PC-3 (cell line): ENCODE measurements around the gene ATG13.

Experiments used
- CTCF ChIP-seq: fragments of 300-600 bp; sonication (generic); conservative IDR thresholded peaks from 2 replicates; pipeline ENCODE4 v1.5.1; 2017; ENCODE audit warnings: antibody characterized with exemption, low read depth, mild to moderate bottlenecking, low read length
- EZH2 ChIP-seq: fragments of 300-600 bp; sonication (generic); IDR thresholded peaks from one replicate; pipeline ENCODE4 v1.6.1; 2017; ENCODE audit warnings: antibody characterized with exemption, mild to moderate bottlenecking, low read length; ENCODE audit not compliant: unreplicated experiment
- EZH2phosphoT487 ChIP-seq: fragments of 300-600 bp; sonication (generic); IDR thresholded peaks from 2 replicates; pipeline ENCODE4 v1.6.1; 2018; ENCODE audit warnings: mild to moderate bottlenecking, antibody characterized with exemption, low read length, borderline replicate concordance

GRCh38 chr11:46719543-46720218 lies 102.3 kb downstream of the ATG13 start:
- no peak for TF ChIP-seq CTCF
- no peak for TF ChIP-seq EZH2phosphoT487
- no peak for TF ChIP-seq EZH2
